Lower leg skin (tissue), 4 donors: ENCODE results near the gene NDE1. TPM values are rescaled to one million over a fixed set of nuclear protein-coding genes. Genes with fewer than 3 reads are reported as not detected.
A peak's percentile ranks its signal among the peaks of the same experiment; 100 is the strongest.
"Not testable (repeated sequence)": the region's sequence is repeated elsewhere in the genome, so short reads cannot be mapped to it uniquely, and the experiment has no call there.

Experiments
- DNase-seq, 2 donors: peaks; one replicate each; pipeline ENCODE4 v3.0.0-alpha.2; 2019; ENCODE audit warnings: low spot score in 2 of 2
- H3K4me3 ChIP-seq: fragments of 200-600 bp; sonication (generic); 2 replicates; pipeline ENCODE4 v1.5.1; 2017; ENCODE audit warnings: mild to moderate bottlenecking, low read depth; ENCODE audit not compliant: poor library complexity, severe bottlenecking
- CTCF ChIP-seq, 3 donors: fragments of 450-650 bp; IDR thresholded peaks; one replicate each; pipeline ENCODE4 v1.5.1; 2016; ENCODE audit warnings: antibody characterized with exemption in 3 of 3, mild to moderate bottlenecking in 3 of 3, moderate library complexity in 2 of 3
- POLR2A ChIP-seq, 2 donors: fragments of 450-650 bp; IDR thresholded peaks; one replicate each; pipeline ENCODE4 v1.6.1; 2016 to 2017; ENCODE audit warnings: antibody characterized with exemption in 2 of 2, mild to moderate bottlenecking in 1 of 2, moderate library complexity in 1 of 2
- WGBS, 2 donors: methylation state at CpG; one replicate each; pipeline ENCODE4 v1.1.5; 2018; 5-methylcytosine and 5-hydroxymethylcytosine counted together
- intact Hi-C: fragments of 100-400 bp; cut with DNase I; formaldehyde crosslinking; loops from one replicate; pipeline ENCODE4 v1.15.0; 2023; ENCODE audit warnings: low total_unique reads
- total RNA-seq, 4 donors: library from RNA; depleted of rRNA; stranded (reverse); fragments of >200 nt; gene quantifications; one replicate each; pipeline ENCODE4 v1.1.0, GENCODE V29; 2016

The NDE1 gene
- total RNA-seq, 4 donors from 2014 or later = 69.8 to 184 (median 85.1) TPM

- intact Hi-C loops = no loop called here
- peak; percentile 69 to 96 for DNase-seq
- H3K4me3 ChIP-seq = peak overlapping the region; percentile 76
- TF ChIP-seq CTCF (IDR thresholded peaks at IDR 0.05) (no peak), POLR2A (IDR thresholded peaks at IDR 0.05) (no peak)
- 0% methylated on average over 18 to 23 of the region's 23 CpGs for WGBS, 2 donors
Observed at GRCh38 chr16:15642557-15643047, 7.4 kb upstream of the NDE1 start.

- TF ChIP-seq POLR2A (IDR thresholded peaks at IDR 0.05) (peak in 1 of 2 donors; percentile 96), CTCF (IDR thresholded peaks at IDR 0.05) (no peak)
- 0 to 1% methylated on average over 52 to 58 of the region's 58 CpGs for WGBS, 2 donors
- H3K4me3 ChIP-seq = peak within 1 kb of the TSS; percentile 76
- intact Hi-C loops = no loop called here
- DNase-seq = peak; percentile 97 to 100
Observed at GRCh38 chr16:15643048-15643945, 6.7 kb upstream of the NDE1 start, which contains the start of gene MARF1. Gene MARF1 (minus strand): TSS chr16:15643154. CDS start chr16:15639233, 3,921 bp downstream.

- no peak for DNase-seq
- intact Hi-C loops = loop anchor here (1.0 kb wide), 1 partner anchor 28 kb away; no protein-coding TSS in a partner anchor
- no peak for TF ChIP-seq POLR2A (IDR thresholded peaks at IDR 0.05)
- TF ChIP-seq CTCF (IDR thresholded peaks at IDR 0.05) = no peak
- 5 to 6% methylated on average over 4 of the region's 4 CpGs for WGBS, 2 donors
- H3K4me3 ChIP-seq = no peak overlapping the region
Observed at GRCh38 chr16:15643946-15644250, 6.1 kb upstream of the NDE1 start.

- intact Hi-C loops = loop anchor here (1.0 kb wide), 1 partner anchor 28 kb away; no protein-coding TSS in a partner anchor
- TF ChIP-seq POLR2A (IDR thresholded peaks at IDR 0.05) (no peak), CTCF (IDR thresholded peaks at IDR 0.05) (no peak)
- peak in 1 of 2 donors; percentile 29 for DNase-seq
- no peak overlapping the region for H3K4me3 ChIP-seq
- WGBS, 2 donors = 43% methylated on average over 9 of the region's 9 CpGs
Observed at GRCh38 chr16:15644267-15644961, 5.6 kb upstream of the NDE1 start.

- intact Hi-C loops = loop anchor here (1.0 kb wide), 1 partner anchor 27 kb away; no protein-coding TSS in a partner anchor
- 58 to 73% methylated on average over 10 of the region's 10 CpGs for WGBS, 2 donors
- H3K4me3 ChIP-seq = not testable (repeated sequence)
- peak in 1 of 2 donors; percentile 57 for DNase-seq
Observed at GRCh38 chr16:15644962-15645465, 5.0 kb upstream of the NDE1 start.

GRCh38 chr16:15646557-15647293 is 3.3 kb upstream of the NDE1 start:
- 73 to 77% methylated on average over 13 of the region's 13 CpGs for WGBS, 2 donors
- DNase-seq, intact Hi-C loops, H3K4me3 ChIP-seq: not testable (repeated sequence)
